Ectodermal cell (in vitro differentiated cells): ENCODE measurements around the gene OOSP4B.
"Not testable (repeated sequence)": the region's sequence is repeated elsewhere in the genome, so short reads cannot be mapped to it uniquely, and the experiment has no call there.

Experiments used
- H3K27ac ChIP-seq: 2 replicates; pipeline ENCODE4 v1.7.0; 2013; ENCODE audit warnings: mild to moderate bottlenecking, low read depth, low read length; ENCODE audit not compliant: insufficient read depth, poor library complexity, severe bottlenecking
- H3K27me3 ChIP-seq: 2 replicates; pipeline ENCODE4 v1.7.0; 2013; ENCODE audit warnings: mild to moderate bottlenecking, low read length; ENCODE audit not compliant: insufficient read depth, control insufficient read depth, poor library complexity, severe bottlenecking
- H3K36me3 ChIP-seq: one replicate; pipeline ENCODE4 v1.7.0; 2013; ENCODE audit warnings: low read length; ENCODE audit not compliant: control insufficient read depth, insufficient read depth
- H3K4me1 ChIP-seq: one replicate; pipeline ENCODE4 v1.7.0; 2013; ENCODE audit warnings: low read length; ENCODE audit not compliant: control insufficient read depth, insufficient read depth
- H3K4me3 ChIP-seq: 2 replicates; pipeline ENCODE4 v1.7.0; 2013; ENCODE audit warnings: low read depth, low read length, control low read depth; ENCODE audit not compliant: insufficient read depth
- H3K9me3 ChIP-seq: 2 replicates; pipeline ENCODE4 v1.7.0; 2013; ENCODE audit warnings: mild to moderate bottlenecking, low read length, moderate library complexity; ENCODE audit not compliant: control insufficient read depth
- WGBS, 2 experiments: methylation state at CpG; one replicate each; pipeline ENCODE4 v1.1.7; 2013; ENCODE audit warnings: missing lambda C conversion rate in 2 of 2; 5-methylcytosine and 5-hydroxymethylcytosine counted together

OOSP4B gene

GRCh38 chr11:59997800-59998199 is 19.2 kb upstream of the OOSP4B start:
- H3K9me3 ChIP-seq: no peaks in the 10 kb centered on the region
- H3K4me3 ChIP-seq: no peak overlapping the region
- H3K27me3 ChIP-seq: no peaks in the 10 kb centered on the region
- H3K36me3 ChIP-seq: no peaks in the 10 kb centered on the region
- H3K27ac ChIP-seq: no peak overlapping the region
- 89 to 92% methylated on average over 1 of the region's 2 CpGs for WGBS, 2 experiments
- no peaks in the 10 kb centered on the region for H3K4me1 ChIP-seq

GRCh38 chr11:59999691-60000090 is 17.3 kb upstream of the OOSP4B start:
- Histone ChIP-seq H3K4me1 (no peaks in the 10 kb centered on the region), H3K9me3 (no peaks in the 10 kb centered on the region), H3K4me3 (no peak overlapping the region), H3K27me3 (no peaks in the 10 kb centered on the region), H3K27ac (peak overlapping the region; percentile 6), H3K36me3 (no peaks in the 10 kb centered on the region)
- 83 to 84% methylated on average over 4 of the region's 4 CpGs for WGBS, 2 experiments

- Histone ChIP-seq H3K27me3 (no peaks in the 10 kb centered on the region), H3K36me3 (no peaks in the 10 kb centered on the region), H3K4me3 (no peak overlapping the region), H3K9me3 (no peaks in the 10 kb centered on the region), H3K27ac (no peak overlapping the region), H3K4me1 (no peaks in the 10 kb centered on the region)
- WGBS, 2 experiments: 69 to 95% methylated on average over 2 of the region's 2 CpGs
Measured at GRCh38 chr11:60003729-60004128, 13.3 kb upstream of the OOSP4B start.

- WGBS, 2 experiments: 100% methylated on average over 1 of the region's 1 CpG; no CpG with 5 or more reads in 1 of the 2 experiments
- Histone ChIP-seq H3K4me1 (no peaks in the 10 kb centered on the region), H3K4me3 (no peak overlapping the region)
Measured at GRCh38 chr11:60005360-60005759, 11.6 kb upstream of the OOSP4B start.

GRCh38 chr11:60018058-60018457 is 1.1 kb downstream of the OOSP4B start:
- H3K36me3 ChIP-seq: no peaks in the 10 kb centered on the region
- H3K4me1 ChIP-seq: no peaks in the 10 kb centered on the region
- no peaks in the 10 kb centered on the region for H3K27me3 ChIP-seq
- no peak overlapping the region for H3K27ac ChIP-seq
- no peaks in the 10 kb centered on the region for H3K9me3 ChIP-seq
- WGBS, 2 experiments: 51% methylated on average over 7 to 8 of the region's 8 CpGs
- H3K4me3 ChIP-seq: no peak overlapping the region

More at GRCh38 chr11:60005360-60005759, 11.6 kb upstream of the OOSP4B start:
- Histone ChIP-seq H3K27me3 (no peaks in the 10 kb centered on the region), H3K9me3 (no peaks in the 10 kb centered on the region), H3K36me3 (no peaks in the 10 kb centered on the region), H3K27ac (no peak overlapping the region)

GRCh38 chr11:60020376-60020775 is 3.4 kb downstream of the OOSP4B start:
- not testable (repeated sequence) for H3K4me1 ChIP-seq, H3K36me3 ChIP-seq, H3K4me3 ChIP-seq, H3K27me3 ChIP-seq, H3K27ac ChIP-seq, H3K9me3 ChIP-seq
- WGBS, 2 experiments: 94 to 96% methylated on average over 27 of the region's 27 CpGs

GRCh38 chr11:60029015-60029632 is 12.1 kb downstream of the OOSP4B start:
- Histone ChIP-seq H3K27ac (no peak overlapping the region), H3K27me3 (no peaks in the 10 kb centered on the region), H3K4me1 (no peaks in the 10 kb centered on the region), H3K36me3 (no peaks in the 10 kb centered on the region), H3K4me3 (no peak overlapping the region), H3K9me3 (no peaks in the 10 kb centered on the region)
- WGBS, 2 experiments: 92 to 96% methylated on average over 3 of the region's 3 CpGs

GRCh38 chr11:60040109-60040508 is 23.1 kb downstream of the OOSP4B start, which contains the start of gene OOSP2:
Gene OOSP2, plus strand, starts transcription at chr11:60040409. Its CDS starts 51 bp downstream, at chr11:60040460.
- 90% methylated on average over 8 of the region's 8 CpGs for WGBS, 2 experiments

GRCh38 chr11:60050422-60050821 is 33.4 kb downstream of the OOSP4B start:
- H3K36me3 ChIP-seq, H3K27ac ChIP-seq, H3K4me1 ChIP-seq, H3K9me3 ChIP-seq, H3K27me3 ChIP-seq, H3K4me3 ChIP-seq: not testable (repeated sequence)

More at GRCh38 chr11:60040109-60040508, 23.1 kb downstream of the OOSP4B start, which contains the start of gene OOSP2:
- H3K27ac ChIP-seq: no peak within 1 kb of the TSS
- H3K4me1 ChIP-seq: no peaks in the 10 kb centered on the region
- H3K36me3 ChIP-seq: no peaks in the 10 kb centered on the region
- H3K27me3 ChIP-seq: no peaks in the 10 kb centered on the region
- no peak within 1 kb of the TSS for H3K4me3 ChIP-seq
- no peaks in the 10 kb centered on the region for H3K9me3 ChIP-seq

- H3K9me3 ChIP-seq, H3K27ac ChIP-seq, H3K36me3 ChIP-seq, H3K4me1 ChIP-seq, H3K4me3 ChIP-seq, H3K27me3 ChIP-seq: not testable (repeated sequence)
- WGBS, 2 experiments: 89% methylated on average over 2 of the region's 3 CpGs; no CpG with 5 or more reads in 1 of the 2 experiments
Measured at GRCh38 chr11:60050839-60051238, 33.9 kb downstream of the OOSP4B start.
